ENCODE measurements around the gene PTGDR2.

PTGDR2 gene

GRCh38 chr11:60838132-60838531 is 17.6 kb downstream of the PTGDR2 start:
- POLR2A ChIA-PET, result no interaction called here
- 100% methylated on average over 4 of the region's 7 CpGs for WGBS (ENCODE audit: insufficient coverage)

DNA sequence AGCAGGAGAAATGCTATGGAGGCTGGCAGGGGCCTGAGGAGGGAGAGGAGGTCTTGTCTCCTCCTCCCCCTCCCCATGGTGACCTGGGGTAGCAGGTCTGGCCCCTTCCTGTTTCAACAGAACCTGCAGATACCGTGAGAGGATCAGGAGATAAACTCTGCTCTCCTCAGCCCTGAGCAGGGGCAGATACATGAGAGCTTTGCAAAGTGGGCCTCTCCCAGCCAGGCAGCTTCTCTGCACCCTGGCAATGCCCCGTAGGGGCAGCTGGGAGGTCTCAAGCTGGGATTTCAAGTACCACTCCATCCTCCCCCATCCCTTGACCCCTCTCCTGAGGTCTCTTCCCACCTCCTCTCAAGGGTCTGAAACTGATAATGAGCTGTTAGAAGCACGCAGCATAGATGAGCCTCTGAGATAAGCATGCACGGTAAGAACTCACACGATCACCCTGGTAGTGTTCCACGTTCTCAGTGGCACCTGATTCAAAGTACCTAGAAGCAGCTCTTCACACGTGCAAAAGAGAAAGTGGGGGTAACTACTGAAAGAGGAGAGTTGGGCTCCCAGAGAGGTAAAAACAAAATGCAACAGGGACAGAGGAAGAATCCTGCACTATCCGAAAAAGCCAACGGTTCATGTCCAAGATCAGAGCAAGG is 18.8 kb downstream of the PTGDR2 start:
- H3K27me3 ChIP-seq (replicated peaks in 2 of 5; ENCODE audit: control insufficient read depth in 4 of 5, insufficient read depth in 5 of 5, low read length in 4 of 5), result peaks cover 0 to 2% (median 0%) of the 10 kb centered on the region in 5 experiments
- H3K27ac ChIP-seq (ENCODE audit: insufficient read depth in 1 of 2, low read depth in 1 of 2, low read length in 2 of 2, poor library complexity in 1 of 2, severe bottlenecking in 2 of 2), result no peak overlapping the region
- CTCF ChIA-PET, result interaction anchor here (1.1 to 18.7 kb wide), 5 partner anchors 34 to 66 kb away, joined by 3 to 422 read pairs (median 4); partner anchors contain the start of gene ZP1
- peaks cover 0 to 12% (median 5%) of the 10 kb centered on the region in 4 experiments for H3K4me1 ChIP-seq (ENCODE audit: control extremely low read depth in 1 of 4, control insufficient read depth in 4 of 4, insufficient read depth in 4 of 4, low read length in 3 of 4)
- H3K9me3 ChIP-seq (ENCODE audit: control extremely low read depth in 1 of 5, control insufficient read depth in 4 of 5, insufficient read depth in 2 of 5, low read depth in 1 of 5, low read length in 4 of 5), result no peaks in the 10 kb centered on the region
- H3K36me3 ChIP-seq (ENCODE audit: control insufficient read depth in 4 of 4, insufficient read depth in 4 of 4, low read length in 3 of 4), result no peaks in the 10 kb centered on the region
- no peak overlapping the region for H3K4me3 ChIP-seq (ENCODE audit: control insufficient read depth in 1 of 7, extremely low read depth in 1 of 7, insufficient read depth in 4 of 7, low read depth in 2 of 7, low read length in 6 of 7)
- no peak for DNase-seq
- WGBS (ENCODE audit: insufficient coverage), result 81% methylated on average over 9 of the region's 9 CpGs
- POLR2A ChIA-PET, result no interaction called here

More at GRCh38 chr11:60838132-60838531, 17.6 kb downstream of the PTGDR2 start:
- no peaks in the 10 kb centered on the region for H3K27me3 ChIP-seq (replicated peaks in 2 of 5; ENCODE audit: control insufficient read depth in 4 of 5, insufficient read depth in 5 of 5, low read length in 4 of 5)
- CTCF ChIA-PET, result interaction anchor here (0.8 to 18.7 kb wide), 5 partner anchors 33 to 65 kb away, joined by 3 to 422 read pairs (median 4); partner anchors contain the start of gene ZP1
- no peak overlapping the region for H3K4me3 ChIP-seq (ENCODE audit: control insufficient read depth in 1 of 7, extremely low read depth in 1 of 7, insufficient read depth in 4 of 7, low read depth in 2 of 7, low read length in 6 of 7)
- no peak overlapping the region for H3K27ac ChIP-seq (ENCODE audit: insufficient read depth in 1 of 2, low read depth in 1 of 2, low read length in 2 of 2, poor library complexity in 1 of 2, severe bottlenecking in 2 of 2)
- no peaks in the 10 kb centered on the region for H3K36me3 ChIP-seq (ENCODE audit: control insufficient read depth in 4 of 4, insufficient read depth in 4 of 4, low read length in 3 of 4)
- DNase-seq, result no peak
- peaks cover 3 to 22% (median 16%) of the 10 kb centered on the region in 4 experiments for H3K4me1 ChIP-seq (ENCODE audit: control extremely low read depth in 1 of 4, control insufficient read depth in 4 of 4, insufficient read depth in 4 of 4, low read length in 3 of 4)
- no peaks in the 10 kb centered on the region for H3K9me3 ChIP-seq (ENCODE audit: control extremely low read depth in 1 of 5, control insufficient read depth in 4 of 5, insufficient read depth in 2 of 5, low read depth in 1 of 5, low read length in 4 of 5)

DNA sequence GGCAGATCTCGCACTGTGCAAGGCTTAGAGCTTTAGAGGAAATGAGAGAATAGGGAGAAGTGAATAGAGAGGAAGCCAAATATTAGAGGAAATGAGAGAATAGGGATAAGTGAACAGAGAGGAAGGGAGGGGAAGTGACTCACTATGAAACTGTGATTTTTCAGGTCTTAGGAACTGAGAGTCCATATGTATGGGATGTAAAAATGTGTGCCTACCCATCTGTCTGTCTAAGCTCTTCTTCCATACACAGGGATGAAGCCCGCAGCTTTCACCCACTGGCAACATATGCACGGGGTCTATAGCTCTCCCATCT is 20.3 kb downstream of the PTGDR2 start:
- CTCF ChIA-PET, result interaction anchor here (0.8 to 18.7 kb wide), 5 partner anchors 16 to 70 kb away, joined by 3 to 422 read pairs (median 4); partner anchors contain the start of gene ZP1

GRCh38 chr11:60834742-60835533 is 20.8 kb downstream of the PTGDR2 start:
- no peaks in the 10 kb centered on the region for H3K36me3 ChIP-seq (ENCODE audit: control insufficient read depth in 4 of 4, insufficient read depth in 4 of 4, low read length in 3 of 4)
- ChIA-PET POLR2A (no interaction called here), CTCF (interaction anchor here (0.8 to 18.7 kb wide), 5 partner anchors 15 to 70 kb away, joined by 3 to 422 read pairs (median 4); partner anchors contain the start of gene ZP1)
- H3K27me3 ChIP-seq (replicated peaks in 2 of 5; ENCODE audit: control insufficient read depth in 4 of 5, insufficient read depth in 5 of 5, low read length in 4 of 5), result peaks cover 0 to 2% (median 0%) of the 10 kb centered on the region in 5 experiments
- peaks cover 0 to 8% (median 0%) of the 10 kb centered on the region in 4 experiments for H3K4me1 ChIP-seq (ENCODE audit: control extremely low read depth in 1 of 4, control insufficient read depth in 4 of 4, insufficient read depth in 4 of 4, low read length in 3 of 4)
- no peaks in the 10 kb centered on the region for H3K9me3 ChIP-seq (ENCODE audit: control extremely low read depth in 1 of 5, control insufficient read depth in 4 of 5, insufficient read depth in 2 of 5, low read depth in 1 of 5, low read length in 4 of 5)
- no peak for DNase-seq
- WGBS (ENCODE audit: insufficient coverage), result 80% methylated on average over 5 of the region's 7 CpGs
- H3K4me3 ChIP-seq (ENCODE audit: control insufficient read depth in 1 of 7, extremely low read depth in 1 of 7, insufficient read depth in 4 of 7, low read depth in 2 of 7, low read length in 6 of 7), result no peak overlapping the region
- H3K27ac ChIP-seq (ENCODE audit: insufficient read depth in 1 of 2, low read depth in 1 of 2, low read length in 2 of 2, poor library complexity in 1 of 2, severe bottlenecking in 2 of 2), result no peak overlapping the region

More for the DNA sequence above, 20.3 kb downstream of the PTGDR2 start:
- Histone ChIP-seq H3K36me3 (ENCODE audit: control insufficient read depth in 4 of 4, insufficient read depth in 4 of 4, low read length in 3 of 4) (no peaks in the 10 kb centered on the region), H3K27ac (ENCODE audit: insufficient read depth in 1 of 2, low read depth in 1 of 2, low read length in 2 of 2, poor library complexity in 1 of 2, severe bottlenecking in 2 of 2) (no peak overlapping the region), H3K4me3 (ENCODE audit: control insufficient read depth in 1 of 7, extremely low read depth in 1 of 7, insufficient read depth in 4 of 7, low read depth in 2 of 7, low read length in 6 of 7) (no peak overlapping the region), H3K4me1 (ENCODE audit: control extremely low read depth in 1 of 4, control insufficient read depth in 4 of 4, insufficient read depth in 4 of 4, low read length in 3 of 4) (peaks cover 0 to 8% (median 0%) of the 10 kb centered on the region in 4 experiments), H3K9me3 (ENCODE audit: control extremely low read depth in 1 of 5, control insufficient read depth in 4 of 5, insufficient read depth in 2 of 5, low read depth in 1 of 5, low read length in 4 of 5) (no peaks in the 10 kb centered on the region), H3K27me3 (replicated peaks in 2 of 5; ENCODE audit: control insufficient read depth in 4 of 5, insufficient read depth in 5 of 5, low read length in 4 of 5) (peaks cover 0 to 2% (median 0%) of the 10 kb centered on the region in 5 experiments)
- WGBS (ENCODE audit: insufficient coverage), result 96% methylated on average over 3 of the region's 3 CpGs
- no peak for DNase-seq
- POLR2A ChIA-PET, result no interaction called here

DNA sequence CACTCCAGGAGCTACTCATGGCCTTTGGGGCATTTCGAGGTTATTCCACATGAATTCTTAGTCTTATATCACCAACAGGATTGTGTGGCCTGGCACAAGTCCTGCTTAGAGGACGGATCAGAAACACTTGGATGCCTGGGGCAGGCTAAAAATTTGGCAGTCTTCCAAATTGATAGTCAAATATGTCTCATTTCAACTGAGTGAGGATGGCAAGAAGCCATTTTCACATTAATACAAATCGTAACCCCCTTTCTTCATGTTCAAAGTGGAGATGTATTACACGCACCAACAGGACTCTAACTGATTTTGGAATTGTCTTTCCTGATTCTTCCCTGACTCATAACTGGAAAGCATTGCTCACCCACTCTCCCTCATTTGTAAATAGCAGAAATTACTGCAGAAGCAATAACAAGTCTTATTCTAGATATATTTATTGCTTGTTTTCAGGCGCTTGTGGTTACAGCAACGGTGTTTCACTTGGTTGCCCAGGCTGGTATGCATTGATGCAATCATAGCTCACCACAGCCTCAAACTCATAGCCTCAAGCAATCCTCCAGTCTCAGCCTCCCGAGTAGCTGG is 24.2 kb downstream of the PTGDR2 start:
- WGBS (ENCODE audit: insufficient coverage), result 86% methylated on average over 4 of the region's 7 CpGs
- POLR2A ChIA-PET, result interaction anchor here (1.0 to 1.4 kb wide), 2 partner anchors 56 to 71 kb away, joined by 3 to 7 read pairs; no protein-coding TSS in a partner anchor
- no peak for DNase-seq
- Histone ChIP-seq H3K4me3 (ENCODE audit: control insufficient read depth in 1 of 7, extremely low read depth in 1 of 7, insufficient read depth in 4 of 7, low read depth in 2 of 7, low read length in 6 of 7) (no peak overlapping the region), H3K27ac (ENCODE audit: insufficient read depth in 1 of 2, low read depth in 1 of 2, low read length in 2 of 2, poor library complexity in 1 of 2, severe bottlenecking in 2 of 2) (no peak overlapping the region), H3K27me3 (replicated peaks in 2 of 5; ENCODE audit: control insufficient read depth in 4 of 5, insufficient read depth in 5 of 5, low read length in 4 of 5) (peaks cover 0 to 4% (median 0%) of the 10 kb centered on the region in 5 experiments), H3K36me3 (ENCODE audit: control insufficient read depth in 4 of 4, insufficient read depth in 4 of 4, low read length in 3 of 4) (no peaks in the 10 kb centered on the region), H3K4me1 (ENCODE audit: control extremely low read depth in 1 of 4, control insufficient read depth in 4 of 4, insufficient read depth in 4 of 4, low read length in 3 of 4) (peaks cover 0 to 2% (median 0%) of the 10 kb centered on the region in 4 experiments), H3K9me3 (ENCODE audit: control extremely low read depth in 1 of 5, control insufficient read depth in 4 of 5, insufficient read depth in 2 of 5, low read depth in 1 of 5, low read length in 4 of 5) (no peaks in the 10 kb centered on the region)
- CTCF ChIA-PET, result interaction anchor here (0.8 to 18.7 kb wide), 26 partner anchors 9 to 131 kb away, joined by 3 to 422 read pairs (median 4); partner anchors contain the start of genes CCDC86, PRPF19 and ZP1

GRCh38 chr11:60831143-60831500 is 24.6 kb downstream of the PTGDR2 start:
- ChIA-PET CTCF (interaction anchor here (0.8 to 18.7 kb wide), 26 partner anchors 9 to 356 kb away, joined by 3 to 422 read pairs (median 4); partner anchors contain the start of genes CCDC86, PRPF19 and ZP1), POLR2A (interaction anchor here (0.5 to 1.4 kb wide), 3 partner anchors 56 to 132 kb away, joined by 3 to 7 read pairs (median 3); partner anchors contain the start of gene MS4A8)
- DNase-seq, result peak; percentile 79 to 89 (median 83)
- no peaks in the 10 kb centered on the region for H3K4me1 ChIP-seq (ENCODE audit: control extremely low read depth in 1 of 4, control insufficient read depth in 4 of 4, insufficient read depth in 4 of 4, low read length in 3 of 4)
- WGBS (ENCODE audit: insufficient coverage), result 6% methylated on average over 6 of the region's 8 CpGs
- no peak overlapping the region for H3K27ac ChIP-seq (ENCODE audit: insufficient read depth in 1 of 2, low read depth in 1 of 2, low read length in 2 of 2, poor library complexity in 1 of 2, severe bottlenecking in 2 of 2)
- no peaks in the 10 kb centered on the region for H3K36me3 ChIP-seq (ENCODE audit: control insufficient read depth in 4 of 4, insufficient read depth in 4 of 4, low read length in 3 of 4)
- H3K27me3 ChIP-seq (replicated peaks in 2 of 5; ENCODE audit: control insufficient read depth in 4 of 5, insufficient read depth in 5 of 5, low read length in 4 of 5), result peaks cover 0 to 4% (median 0%) of the 10 kb centered on the region in 5 experiments
- H3K9me3 ChIP-seq (ENCODE audit: control extremely low read depth in 1 of 5, control insufficient read depth in 4 of 5, insufficient read depth in 2 of 5, low read depth in 1 of 5, low read length in 4 of 5), result no peaks in the 10 kb centered on the region
- H3K4me3 ChIP-seq (ENCODE audit: control insufficient read depth in 1 of 7, extremely low read depth in 1 of 7, insufficient read depth in 4 of 7, low read depth in 2 of 7, low read length in 6 of 7), result peak overlapping the region in 1 of 7 experiments; percentile 25
